Cardiac fibroblast (primary cell): ENCODE measurements around the gene BTBD9.

Experiments
- DNase-seq, 2 donors: peaks; one replicate each; pipeline versions ENCODE4 v3.0.0 to v3.0.0-alpha.2; 2010; ENCODE audit warnings: low read depth in 2 of 2
- H3K4me3 ChIP-seq, 2 donors: replicated peaks in 1 of 2; 1 replicate in 1 of 2; 2 replicates in 1 of 2; pipeline ENCODE4 v1.5.1; 2011; ENCODE audit warnings: low read depth in 2 of 2, low read length in 2 of 2, mild to moderate bottlenecking in 2 of 2, moderate library complexity in 1 of 2
- CTCF ChIP-seq: IDR thresholded peaks from one replicate; pipeline ENCODE4 v1.5.1; 2011; ENCODE audit warnings: low read depth, mild to moderate bottlenecking, low read length, inconsistent platforms

BTBD9 gene

DNA sequence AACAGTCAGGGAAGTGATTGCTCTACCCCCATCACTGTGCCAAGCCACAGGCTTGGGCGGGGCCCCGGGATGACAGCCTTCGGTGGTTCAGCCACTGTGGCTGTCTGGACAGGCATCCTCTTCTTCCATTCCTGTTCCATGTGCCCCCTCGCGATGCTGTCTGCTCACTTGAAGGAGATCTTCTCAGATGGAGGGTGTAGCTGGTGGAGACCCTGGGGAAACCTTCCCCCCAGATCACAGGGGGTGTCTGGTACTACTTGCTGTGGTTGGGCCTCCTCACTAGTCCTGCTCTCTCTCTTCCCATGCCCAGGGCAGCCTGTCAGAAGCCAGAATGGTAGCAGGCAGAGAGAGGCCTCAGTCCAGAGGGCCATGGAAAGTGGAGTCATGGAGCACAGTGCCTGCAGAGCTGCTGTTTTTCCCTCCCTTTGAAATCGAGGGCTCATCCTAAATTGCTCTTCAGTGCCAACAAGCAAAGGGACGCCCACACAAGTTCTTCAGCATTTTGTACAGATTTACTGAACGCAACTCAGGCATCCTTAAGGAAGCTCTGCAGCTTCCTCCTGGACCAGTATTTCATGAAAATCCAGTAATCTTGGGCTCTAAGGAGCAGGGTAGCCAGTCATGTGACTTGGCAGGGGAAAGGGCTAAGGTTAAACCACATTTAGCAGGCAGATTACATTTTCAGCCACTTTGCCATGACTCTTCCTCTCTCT is 493.6 kb downstream of the BTBD9 start:
- no peak for TF ChIP-seq CTCF

DNA sequence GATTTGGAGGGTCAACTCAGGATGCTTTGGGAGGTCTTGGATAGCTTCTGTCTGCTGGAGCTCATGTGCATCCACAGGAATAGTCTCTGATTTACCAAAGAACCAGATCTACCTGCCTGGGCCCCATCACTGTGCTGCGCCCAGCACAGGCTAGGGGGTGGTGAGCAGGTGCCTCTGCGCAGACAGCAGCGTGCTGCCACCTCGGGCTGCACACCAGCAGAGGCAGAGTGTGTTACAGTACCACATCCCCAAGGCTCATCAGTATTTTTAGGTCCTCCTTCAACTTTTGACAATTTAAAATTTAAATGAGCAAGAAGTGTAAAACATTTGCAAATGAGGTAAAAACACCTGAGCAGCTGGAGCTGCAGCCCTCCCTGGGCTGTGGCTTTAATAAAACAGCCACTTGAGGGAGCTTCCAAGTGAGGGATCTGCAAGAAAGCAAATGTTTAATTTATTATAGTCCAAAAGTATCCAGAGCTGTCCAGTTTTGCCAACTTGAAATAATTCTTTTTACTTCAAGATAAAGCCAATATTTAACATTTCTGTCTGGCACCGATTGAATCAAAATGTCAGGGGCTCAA is 495.3 kb downstream of the BTBD9 start:
- no peak for DNase-seq
- TF ChIP-seq CTCF: no peak
- no peak overlapping the region for H3K4me3 ChIP-seq

More for the DNA sequence above, 493.6 kb downstream of the BTBD9 start:
- no peak for DNase-seq
- no peak overlapping the region for H3K4me3 ChIP-seq

GRCh38 chr6:38143191-38144150 is 496.3 kb downstream of the BTBD9 start:
- TF ChIP-seq CTCF: no peak
- H3K4me3 ChIP-seq: no peak overlapping the region
- no peak for DNase-seq

DNA sequence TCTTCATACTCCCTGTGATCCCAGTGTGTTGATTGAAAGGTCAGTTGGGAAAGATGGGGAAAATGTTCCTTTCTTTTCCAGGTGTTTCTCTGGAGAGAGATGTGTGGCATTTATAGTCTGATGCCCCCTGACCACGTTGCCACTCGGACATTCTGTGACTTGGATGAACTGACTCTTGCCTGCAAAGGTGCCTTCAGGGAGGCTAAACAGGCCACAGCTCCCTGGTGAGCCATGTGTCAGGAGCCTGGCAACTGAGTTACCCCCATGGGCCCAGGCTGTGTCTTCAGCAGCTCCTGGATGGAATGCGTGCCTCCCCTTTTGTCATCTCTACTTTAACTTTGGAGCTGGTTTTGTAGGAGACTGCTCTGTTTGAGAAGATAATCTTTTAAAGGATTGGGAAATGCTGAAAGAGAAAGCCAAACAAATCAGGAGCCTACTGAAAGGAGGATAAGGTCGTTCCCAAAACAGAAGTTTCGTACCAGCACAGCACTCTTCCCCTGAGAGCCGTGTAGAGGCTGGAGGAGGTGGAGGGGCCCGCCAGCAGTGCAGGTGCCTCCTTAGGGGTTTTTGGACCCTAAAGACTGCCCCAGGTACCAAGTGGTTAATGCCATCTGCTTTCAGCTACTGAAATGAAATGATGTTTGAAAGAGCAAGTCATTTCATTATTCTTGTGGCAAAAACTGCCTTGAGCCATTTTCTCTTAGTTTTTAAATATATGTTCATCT is 497.4 kb downstream of the BTBD9 start:
- no peak for DNase-seq
- no peak overlapping the region for H3K4me3 ChIP-seq
- no peak for TF ChIP-seq CTCF

- DNase-seq: no peak
- H3K4me3 ChIP-seq: no peak overlapping the region
- TF ChIP-seq CTCF: no peak
Measured at GRCh38 chr6:38141716-38142115, 498.0 kb downstream of the BTBD9 start.

GRCh38 chr6:38141085-38141484 is 498.6 kb downstream of the BTBD9 start:
- DNase-seq: no peak
- H3K4me3 ChIP-seq: no peak overlapping the region
- TF ChIP-seq CTCF: no peak
